ENCODE results near the gene MOSPD3.

Gene MOSPD3

GRCh38 chr7:100575206-100575631, 37.1 kb upstream of the MOSPD3 start:
- Histone ChIP-seq H3K27ac (no peak overlapping the region), H3K79me2 (ENCODE audit: insufficient read depth, low read depth) (no peaks in the 10 kb centered on the region), H2AFZ (ENCODE audit: low read depth) (no peak overlapping the region), H3K27me3 (ENCODE audit: insufficient read depth, low read depth) (no peaks in the 10 kb centered on the region), H3K4me3 (IDR thresholded peaks at IDR 0.05; ENCODE audit: insufficient read depth, low read depth, low read length) (no peak overlapping the region), H3K36me3 (ENCODE audit: insufficient read depth) (no peaks in the 10 kb centered on the region), H4K20me1 (ENCODE audit: insufficient read depth) (no peaks in the 10 kb centered on the region), H3K4me1 (ENCODE audit: low read depth, poor library complexity, severe bottlenecking) (no peaks in the 10 kb centered on the region), H3K9ac (no peak overlapping the region), H3K4me2 (no peak overlapping the region)
- no peak for TF ChIP-seq CTCF (conservative IDR thresholded peaks at IDR 0.05; ENCODE audit: low read depth, low read length)

- Histone ChIP-seq H3K4me1 (ENCODE audit: low read depth, poor library complexity, severe bottlenecking) (no peaks in the 10 kb centered on the region), H3K27ac (no peak overlapping the region), H3K27me3 (ENCODE audit: insufficient read depth, low read depth) (no peaks in the 10 kb centered on the region), H3K4me2 (no peak overlapping the region), H3K79me2 (ENCODE audit: insufficient read depth, low read depth) (no peaks in the 10 kb centered on the region), H3K9ac (no peak overlapping the region), H3K36me3 (ENCODE audit: insufficient read depth) (no peaks in the 10 kb centered on the region), H4K20me1 (ENCODE audit: insufficient read depth) (no peaks in the 10 kb centered on the region), H3K4me3 (IDR thresholded peaks at IDR 0.05; ENCODE audit: insufficient read depth, low read depth, low read length) (no peak overlapping the region), H2AFZ (ENCODE audit: low read depth) (no peak overlapping the region)
- no peak for TF ChIP-seq CTCF (conservative IDR thresholded peaks at IDR 0.05; ENCODE audit: low read depth, low read length)
Measured at GRCh38 chr7:100575746-100576383, 36.5 kb upstream of the MOSPD3 start.

- Histone ChIP-seq H3K4me3 (IDR thresholded peaks at IDR 0.05; ENCODE audit: insufficient read depth, low read depth, low read length) (no peak overlapping the region), H3K79me2 (ENCODE audit: insufficient read depth, low read depth) (no peaks in the 10 kb centered on the region), H3K4me2 (no peak overlapping the region), H3K36me3 (ENCODE audit: insufficient read depth) (no peaks in the 10 kb centered on the region), H4K20me1 (ENCODE audit: insufficient read depth) (no peaks in the 10 kb centered on the region), H3K27ac (no peak overlapping the region), H3K27me3 (ENCODE audit: insufficient read depth, low read depth) (no peaks in the 10 kb centered on the region), H3K9ac (no peak overlapping the region), H2AFZ (ENCODE audit: low read depth) (no peak overlapping the region), H3K4me1 (ENCODE audit: low read depth, poor library complexity, severe bottlenecking) (no peaks in the 10 kb centered on the region)
- no peak for TF ChIP-seq CTCF (conservative IDR thresholded peaks at IDR 0.05; ENCODE audit: low read depth, low read length)
Measured at GRCh38 chr7:100576384-100576993, 35.9 kb upstream of the MOSPD3 start.

GRCh38 chr7:100577103-100577502, 35.2 kb upstream of the MOSPD3 start:
- H3K36me3 ChIP-seq (ENCODE audit: insufficient read depth), result no peaks in the 10 kb centered on the region
- no peaks in the 10 kb centered on the region for H3K4me1 ChIP-seq (ENCODE audit: low read depth, poor library complexity, severe bottlenecking)
- no peak overlapping the region for H3K4me2 ChIP-seq
- H3K79me2 ChIP-seq (ENCODE audit: insufficient read depth, low read depth), result no peaks in the 10 kb centered on the region
- H3K9ac ChIP-seq, result no peak overlapping the region
- H2AFZ ChIP-seq (ENCODE audit: low read depth), result no peak overlapping the region
- no peak overlapping the region for H3K4me3 ChIP-seq (IDR thresholded peaks at IDR 0.05; ENCODE audit: insufficient read depth, low read depth, low read length)
- H3K27me3 ChIP-seq (ENCODE audit: insufficient read depth, low read depth), result no peaks in the 10 kb centered on the region
- no peak overlapping the region for H3K27ac ChIP-seq
- no peak for TF ChIP-seq CTCF (conservative IDR thresholded peaks at IDR 0.05; ENCODE audit: low read depth, low read length)
- no peaks in the 10 kb centered on the region for H4K20me1 ChIP-seq (ENCODE audit: insufficient read depth)
